Epithelial cell of esophagus (primary cell): ENCODE data around the gene PANK4.

ENCODE experiments used
- DNase-seq: peaks from one replicate; pipeline ENCODE4 v3.0.0; 2010; ENCODE audit warnings: low read depth
- H3K4me3 ChIP-seq: 2 replicates; pipeline ENCODE4 v1.5.1; 2011; ENCODE audit warnings: mild to moderate bottlenecking, low read length, control low read depth
- CTCF ChIP-seq: IDR thresholded peaks from 2 replicates; pipeline ENCODE4 v1.5.1; 2011; ENCODE audit warnings: low read depth, mild to moderate bottlenecking, low read length, control low read depth, inconsistent platforms; ENCODE audit not compliant: insufficient read depth; ENCODE audit errors: missing control alignments

Gene PANK4

GRCh38 chr1:2545754-2546514, 19.5 kb upstream of the PANK4 start:
- TF ChIP-seq CTCF: no peak
- H3K4me3 ChIP-seq: peak overlapping the region; percentile 45
- peak; percentile 64 for DNase-seq

GRCh38 chr1:2544875-2545640, 18.7 kb upstream of the PANK4 start:
- no peak for DNase-seq
- no peak overlapping the region for H3K4me3 ChIP-seq
- no peak for TF ChIP-seq CTCF

GRCh38 chr1:2544093-2544874, 17.9 kb upstream of the PANK4 start:
- DNase-seq: no peak
- no peak for TF ChIP-seq CTCF
- H3K4me3 ChIP-seq: no peak overlapping the region

- H3K4me3 ChIP-seq: no peak overlapping the region
- no peak for TF ChIP-seq CTCF
- no peak for DNase-seq
Observed at GRCh38 chr1:2543543-2544092, 17.2 kb upstream of the PANK4 start.

GRCh38 chr1:2542246-2542915, 16.0 kb upstream of the PANK4 start:
- DNase-seq: no peak
- H3K4me3 ChIP-seq: no peak overlapping the region
- TF ChIP-seq CTCF: no peak

- no peak for DNase-seq
- TF ChIP-seq CTCF: no peak
Observed at GRCh38 chr1:2541619-2542245, 15.3 kb upstream of the PANK4 start.

More at GRCh38 chr1:2541619-2542245, 15.3 kb upstream of the PANK4 start:
- no peak overlapping the region for H3K4me3 ChIP-seq
